MCF 10A (cell line): ENCODE measurements around the gene ALOXE3. TPM values are rescaled to one million over a fixed set of nuclear protein-coding genes. Genes with fewer than 3 reads are reported as not detected.

ENCODE experiments used
- BruUV-seq: library from RNA; stranded (reverse); fragments of 400-500 nt; replicated peaks from 2 replicates; lab custom pipeline; 2021; lab: Mats Ljungman, UMichigan
- CTCF ChIA-PET: fragments of 300-600 bp; sonication (Branson Sonifier 250); formaldehyde crosslinking; extraction: SDS; loops from one replicate; lab custom pipeline; 2021; ENCODE audit warnings: antibody characterized with exemption, inconsistent platforms; lab: Yijun Ruan, JAX
- POLR2A ChIA-PET: fragments of 300-600, 350-650 bp; sonication (Branson Sonifier 250); formaldehyde crosslinking; extraction: SDS; loops from one replicate; lab custom pipeline; 2020; ENCODE audit warnings: antibody characterized with exemption, inconsistent platforms; lab: Yijun Ruan, JAX
- DNase-seq: peaks from one replicate; pipeline ENCODE4 v3.0.0-alpha.2; 2018; ENCODE audit not compliant: unreplicated experiment
- H3K27ac Mint-ChIP-seq: one replicate; pipeline ENCODE4 v1.8.0; 2022; ENCODE audit warnings: mild to moderate bottlenecking, low read depth, mixed read lengths; ENCODE audit not compliant: unreplicated experiment
- H3K27me3 Mint-ChIP-seq: one replicate; pipeline ENCODE4 v1.8.0; 2022; ENCODE audit warnings: mixed read lengths; ENCODE audit not compliant: insufficient read depth, unreplicated experiment
- H3K36me3 Mint-ChIP-seq: one replicate; pipeline ENCODE4 v1.8.0; 2022; ENCODE audit warnings: mild to moderate bottlenecking, moderate library complexity, mixed read lengths; ENCODE audit not compliant: insufficient read depth, unreplicated experiment
- H3K4me1 Mint-ChIP-seq: one replicate; pipeline ENCODE4 v1.8.0; 2022; ENCODE audit warnings: mixed read lengths; ENCODE audit not compliant: insufficient read depth, unreplicated experiment
- H3K4me3 Mint-ChIP-seq: one replicate; pipeline ENCODE4 v1.8.0; 2022; ENCODE audit warnings: mild to moderate bottlenecking, moderate library complexity, mixed read lengths; ENCODE audit not compliant: unreplicated experiment
- H3K9me3 Mint-ChIP-seq: one replicate; pipeline ENCODE4 v1.8.0; 2022; ENCODE audit warnings: mixed read lengths; ENCODE audit not compliant: unreplicated experiment
- intact Hi-C: fragments of 100-400 bp; cut with micrococcal nuclease; formaldehyde crosslinking; loops from 2 replicates; pipeline ENCODE4 v1.14.1; 2022
- total RNA-seq: library from RNA; stranded (reverse); gene quantifications from 2 replicates; pipeline ENCODE4 v1.2.3, GENCODE V29; 2022
- TF ChIP-seq, protein P1 (sequence below): fragments of 200-600 bp; IDR thresholded peaks from one replicate; pipeline ENCODE4 v1.8.0; 2022; ENCODE audit warnings: antibody characterized with exemption, mild to moderate bottlenecking; ENCODE audit not compliant: unreplicated experiment

ALOXE3 gene
- total RNA-seq, 1 experiment from 2014 or later, result 13.1 TPM

- H3K4me1 Mint-ChIP-seq, result peaks cover 15% of the 10 kb centered on the region
- TF ChIP-seq, protein P1, sequence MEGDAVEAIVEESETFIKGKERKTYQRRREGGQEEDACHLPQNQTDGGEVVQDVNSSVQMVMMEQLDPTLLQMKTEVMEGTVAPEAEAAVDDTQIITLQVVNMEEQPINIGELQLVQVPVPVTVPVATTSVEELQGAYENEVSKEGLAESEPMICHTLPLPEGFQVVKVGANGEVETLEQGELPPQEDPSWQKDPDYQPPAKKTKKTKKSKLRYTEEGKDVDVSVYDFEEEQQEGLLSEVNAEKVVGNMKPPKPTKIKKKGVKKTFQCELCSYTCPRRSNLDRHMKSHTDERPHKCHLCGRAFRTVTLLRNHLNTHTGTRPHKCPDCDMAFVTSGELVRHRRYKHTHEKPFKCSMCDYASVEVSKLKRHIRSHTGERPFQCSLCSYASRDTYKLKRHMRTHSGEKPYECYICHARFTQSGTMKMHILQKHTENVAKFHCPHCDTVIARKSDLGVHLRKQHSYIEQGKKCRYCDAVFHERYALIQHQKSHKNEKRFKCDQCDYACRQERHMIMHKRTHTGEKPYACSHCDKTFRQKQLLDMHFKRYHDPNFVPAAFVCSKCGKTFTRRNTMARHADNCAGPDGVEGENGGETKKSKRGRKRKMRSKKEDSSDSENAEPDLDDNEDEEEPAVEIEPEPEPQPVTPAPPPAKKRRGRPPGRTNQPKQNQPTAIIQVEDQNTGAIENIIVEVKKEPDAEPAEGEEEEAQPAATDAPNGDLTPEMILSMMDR, result no peak
- H3K36me3 Mint-ChIP-seq, result no peaks in the 10 kb centered on the region
- no TSS peak for BruUV-seq
- no peak overlapping the region for H3K27ac Mint-ChIP-seq
- H3K27me3 Mint-ChIP-seq, result peaks cover 23% of the 10 kb centered on the region
- no peak overlapping the region for H3K4me3 Mint-ChIP-seq
- DNase-seq, result no peak
- H3K9me3 Mint-ChIP-seq, result no peaks in the 10 kb centered on the region
- intact Hi-C loops, result no loop called here
- ChIA-PET POLR2A (interaction anchor here (0.6 to 3.2 kb wide), 6 partner anchors 15 to 219 kb away, joined by 3 to 21 read pairs (median 4); partner anchors contain the start of gene ALOXE3), CTCF (interaction anchor here (0.6 to 9.2 kb wide), 13 partner anchors 9 to 509 kb away, joined by 3 to 209 read pairs (median 5); partner anchors contain the start of genes ALOX12B and ALOXE3)
These were observed 43.2 kb downstream of the ALOXE3 start for GRCh38 chr17:8075081-8075480.

GRCh38 chr17:8074554-8074953 lies 43.8 kb downstream of the ALOXE3 start:
- intact Hi-C loops, result loop anchor here (5.0 kb wide), 1 partner anchor 713 kb away; no protein-coding TSS in a partner anchor
- Mint-ChIP-seq H3K27ac (no peak overlapping the region), H3K27me3 (peaks cover 23% of the 10 kb centered on the region), H3K36me3 (no peaks in the 10 kb centered on the region), H3K9me3 (no peaks in the 10 kb centered on the region), H3K4me1 (peaks cover 15% of the 10 kb centered on the region), H3K4me3 (no peak overlapping the region)
- DNase-seq, result no peak
- BruUV-seq, result no TSS peak
- ChIA-PET POLR2A (interaction anchor here (0.9 to 3.2 kb wide), 8 partner anchors 13 to 82 kb away, joined by 3 to 21 read pairs (median 4); partner anchors contain the start of genes ALOX12B and ALOXE3), CTCF (interaction anchor here (0.6 to 9.2 kb wide), 19 partner anchors 9 to 510 kb away, joined by 3 to 209 read pairs (median 5); partner anchors contain the start of genes ALOX12B and ALOXE3)
- TF ChIP-seq, protein P1, result no peak

DNA sequence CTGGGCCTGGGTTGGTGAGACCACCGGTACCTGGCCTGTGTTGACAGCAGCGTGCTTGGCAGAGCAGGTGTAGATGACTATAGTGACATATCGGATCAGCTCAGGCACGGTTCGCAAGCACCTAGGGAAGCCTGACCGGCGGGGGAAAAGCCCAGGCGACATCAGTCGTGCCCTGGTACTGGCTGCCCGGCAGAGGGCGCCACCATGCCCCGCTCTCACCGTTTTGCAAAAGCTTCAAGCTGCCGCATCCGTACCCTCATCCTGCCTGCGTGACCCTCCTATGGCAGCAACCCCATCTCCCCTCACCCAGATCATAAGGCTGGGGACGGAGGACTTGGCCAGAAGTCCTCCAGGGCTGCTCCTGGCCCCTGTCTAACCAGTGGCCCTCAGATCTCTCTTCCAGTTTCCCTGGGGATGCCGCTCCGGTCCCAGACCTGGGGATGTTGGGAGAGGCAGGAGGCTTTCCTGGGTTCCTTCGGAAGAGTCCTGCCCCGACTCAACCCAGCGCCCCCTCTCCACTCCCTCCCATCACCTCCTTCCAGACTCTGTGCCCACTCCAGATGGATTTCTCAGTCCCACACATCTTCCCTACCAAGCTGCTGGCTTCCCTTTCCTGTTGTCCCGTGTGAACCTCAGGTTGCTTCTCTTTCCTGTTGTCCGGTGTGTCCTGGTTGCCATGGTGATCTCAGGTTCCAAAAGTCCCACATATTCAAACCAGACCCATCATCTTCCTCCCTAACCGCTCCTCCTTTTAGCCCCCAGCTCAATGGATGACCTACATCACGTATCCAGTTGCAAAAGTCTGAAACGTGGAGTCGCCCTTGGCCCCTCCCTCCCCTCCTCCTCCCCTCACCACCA lies 44.5 kb downstream of the ALOXE3 start:
- Mint-ChIP-seq H3K4me1 (peaks cover 19% of the 10 kb centered on the region), H3K4me3 (peak overlapping the region; percentile 52), H3K27ac (no peak overlapping the region), H3K36me3 (no peaks in the 10 kb centered on the region), H3K27me3 (peaks cover 23% of the 10 kb centered on the region), H3K9me3 (no peaks in the 10 kb centered on the region)
- no TSS peak for BruUV-seq
- peak; percentile 69 for DNase-seq
- ChIA-PET POLR2A (interaction anchor here (0.5 to 3.2 kb wide), 11 partner anchors 13 to 387 kb away, joined by 3 to 21 read pairs (median 3); partner anchors contain the start of genes ALOX12B, ALOXE3, RANGRF and TP53), CTCF (interaction anchor here (0.6 to 9.2 kb wide), 25 partner anchors 9 to 372 kb away, joined by 3 to 209 read pairs (median 3); partner anchors contain the start of genes ALOXE3 and NAA38)
- TF ChIP-seq, protein P1, result peak; percentile 94
- intact Hi-C loops, result loop anchor here (2.0 to 5.0 kb wide), 2 partner anchors 45 to 713 kb away; partner anchors contain the start of gene ALOXE3
